ENCODE results near the gene TRIM56. TPM values are rescaled to one million over a fixed set of nuclear protein-coding genes. Genes with fewer than 3 reads are reported as not detected.
A peak's percentile ranks its signal among the peaks of the same experiment; 100 is the strongest.

The TRIM56 gene
- total and polyA plus RNA-seq, 9 of the 15 experiments (the other 6 are each of a cell fraction or from before 2014, with no cell fraction given) = 2.0 to 29.7 (median 11.6) TPM

- TF ChIP-seq ZNF253 (CRISPR knock-in tag; conservative IDR thresholded peaks at IDR 0.05) = no peak
- TF ChIP-seq ARHGAP35 (IDR thresholded peaks at IDR 0.05; ENCODE audit: partially characterized antibody) = peak; percentile 25
- TF ChIP-seq RCOR1 (IDR thresholded peaks at IDR 0.05; ENCODE audit: borderline replicate concordance in 1 of 2, low read depth in 2 of 2, low read length in 2 of 2) = peak in 1 of 2 experiments; percentile 87; a peak in 2 of 4 replicates
- TF ChIP-seq HDAC1 (IDR thresholded peaks at IDR 0.05) = peak in 1 of 2 experiments; percentile 39; a peak in 1 of 4 replicates
- TF ChIP-seq ZNF395 (CRISPR knock-in tag; IDR thresholded peaks at IDR 0.05) = peak; percentile 53; the same call in 1 of the 2 replicates
- 0 out of 4 replicates have a peak, but pooled peaks of 1 of the 2 experiments have one; percentile 14 for TF ChIP-seq TEAD1 (CRISPR knock-in tag; IDR thresholded peaks at IDR 0.05)
- peak; percentile 58; the same call in 1 of the 2 replicates for TF ChIP-seq DDX20 (tag; IDR thresholded peaks at IDR 0.05; ENCODE audit: low read depth)
- TF ChIP-seq RHOXF2B (CRISPR knock-in tag; conservative IDR thresholded peaks at IDR 0.05) = 0 out of 2 replicates have a peak, but pooled peaks have one; percentile 48
- peak; percentile 60; the same call in 1 of the 2 replicates for TF ChIP-seq ZNF589 (CRISPR knock-in tag; IDR thresholded peaks at IDR 0.05; ENCODE audit: low read depth)
- TF ChIP-seq FOSL1 (tag; conservative IDR thresholded peaks at IDR 0.05) = peak; percentile 49
- TF ChIP-seq ETV1 (tag; conservative IDR thresholded peaks at IDR 0.05; ENCODE audit: low read depth) = peak; percentile 94
- peak; percentile 66; the same call in 1 of the 2 replicates for TF ChIP-seq DPF2 (IDR thresholded peaks at IDR 0.05)
- TF ChIP-seq SMARCE1 (IDR thresholded peaks at IDR 0.05) = peak; percentile 67; the same call in 1 of the 2 replicates
- no peak for TF ChIP-seq POLR2H (tag; IDR thresholded peaks at IDR 0.05; ENCODE audit: low read depth)
- TF ChIP-seq EP300 (IDR thresholded peaks at IDR 0.05; ENCODE audit: low read length) = peak; percentile 65
- TF ChIP-seq ETV5 (CRISPR knock-in tag; IDR thresholded peaks at IDR 0.05; ENCODE audit: low read depth) = peak; percentile 63; the same call in 1 of the 2 replicates
- TF ChIP-seq THAP12 (CRISPR knock-in tag; IDR thresholded peaks at IDR 0.05) = no peak
- TF ChIP-seq GTF2E2 (tag; IDR thresholded peaks at IDR 0.05) = 0 out of 2 replicates have a peak, but pooled peaks have one; percentile 21
These were observed 37.0 kb downstream of the TRIM56 start (continued) for GRCh38 chr7:101121991-101122932.

Data from K562 (cell line).